Astrocyte (in vitro differentiated cells and primary cell): ENCODE data around the gene SLC37A1. TPM values are rescaled to one million over a fixed set of nuclear protein-coding genes. Genes with fewer than 3 reads are reported as not detected.
"Not testable (repeated sequence)": the region's sequence is repeated elsewhere in the genome, so short reads cannot be mapped to it uniquely, and the experiment has no call there.

Experiments used
- DNase-seq: peaks from one replicate; pipeline ENCODE4 v3.0.0-alpha.2; 2010; ENCODE audit warnings: low read depth
- FAIRE-seq: peaks from 2 replicates; lab custom pipeline; 2011; peaks lifted over from hg19 to GRCh38; lab: Jason Lieb, UNC
- H2AFZ ChIP-seq: 2 replicates; pipeline ENCODE4 v1.6.0; 2012; ENCODE audit warnings: low read depth, low read length, inconsistent platforms
- H3K27ac ChIP-seq: 2 replicates; pipeline ENCODE4 v1.5.1; 2011; ENCODE audit warnings: low read depth, low read length, inconsistent platforms
- H3K27me3 ChIP-seq: 2 replicates; pipeline ENCODE4 v1.6.0; 2011; ENCODE audit warnings: low read length, inconsistent platforms; ENCODE audit not compliant: insufficient read depth
- H3K36me3 ChIP-seq: 2 replicates; pipeline ENCODE4 v1.5.1; 2011; ENCODE audit warnings: low read length, inconsistent platforms; ENCODE audit not compliant: insufficient read depth
- H3K4me1 ChIP-seq: 2 replicates; pipeline ENCODE4 v1.5.1; 2011; ENCODE audit warnings: low read length, inconsistent platforms; ENCODE audit not compliant: insufficient read depth
- H3K4me2 ChIP-seq: 2 replicates; pipeline ENCODE4 v1.6.0; 2012; ENCODE audit warnings: low read length, inconsistent platforms
- H3K4me3 ChIP-seq: 2 replicates; pipeline ENCODE4 v1.5.1; 2011; ENCODE audit warnings: low read depth, mild to moderate bottlenecking, low read length, inconsistent platforms; ENCODE audit not compliant: insufficient read depth
- H3K79me2 ChIP-seq: 2 replicates; pipeline ENCODE4 v1.6.0; 2012; ENCODE audit warnings: mild to moderate bottlenecking, low read length, inconsistent platforms; ENCODE audit not compliant: insufficient read depth
- H3K9ac ChIP-seq: 2 replicates; pipeline ENCODE4 v1.6.0; 2012; ENCODE audit warnings: mild to moderate bottlenecking, low read length, inconsistent platforms
- H3K9me3 ChIP-seq: 2 replicates; pipeline ENCODE4 v1.5.1; 2012; ENCODE audit warnings: low read depth, mild to moderate bottlenecking, low read length, inconsistent platforms; ENCODE audit not compliant: insufficient read depth
- H4K20me1 ChIP-seq: 2 replicates; pipeline ENCODE4 v1.6.0; 2012; ENCODE audit warnings: low read length, inconsistent platforms; ENCODE audit not compliant: insufficient read depth
- H3K27ac Mint-ChIP-seq: one replicate; pipeline ENCODE4 v1.8.0; 2021; ENCODE audit warnings: mild to moderate bottlenecking, mixed read lengths; ENCODE audit not compliant: unreplicated experiment
- H3K27me3 Mint-ChIP-seq: one replicate; pipeline ENCODE4 v1.8.0; 2021; ENCODE audit warnings: low read depth, mixed read lengths; ENCODE audit not compliant: unreplicated experiment
- H3K36me3 Mint-ChIP-seq: one replicate; pipeline ENCODE4 v1.8.0; 2021; ENCODE audit warnings: low read depth, mixed read lengths; ENCODE audit not compliant: unreplicated experiment
- H3K4me1 Mint-ChIP-seq: one replicate; pipeline ENCODE4 v1.8.0; 2021; ENCODE audit warnings: low read depth, mixed read lengths; ENCODE audit not compliant: unreplicated experiment
- H3K4me3 Mint-ChIP-seq: one replicate; pipeline ENCODE4 v1.8.0; 2021; ENCODE audit warnings: mild to moderate bottlenecking, moderate library complexity, mixed read lengths; ENCODE audit not compliant: unreplicated experiment
- H3K9me3 Mint-ChIP-seq: one replicate; pipeline ENCODE4 v1.8.0; 2021; ENCODE audit warnings: mild to moderate bottlenecking, mixed read lengths; ENCODE audit not compliant: unreplicated experiment
- EZH2 ChIP-seq: IDR thresholded peaks from 2 replicates; pipeline ENCODE4 v1.6.1; 2012; ENCODE audit warnings: mild to moderate bottlenecking, low read length, inconsistent platforms; ENCODE audit not compliant: insufficient read depth
- total RNA-seq: library from RNA; stranded (reverse); gene quantifications from 2 replicates; pipeline ENCODE4 v1.2.1, GENCODE V29; 2021
- TF ChIP-seq, protein P1 (sequence below): IDR thresholded peaks from 2 replicates; pipeline ENCODE4 v1.5.1; 2011; ENCODE audit warnings: low read depth, mild to moderate bottlenecking, inconsistent platforms, low read length, moderate library complexity; ENCODE audit not compliant: insufficient read depth

The SLC37A1 gene
- total RNA-seq, 1 donor from 2014 or later, result 6.9 TPM

DNA sequence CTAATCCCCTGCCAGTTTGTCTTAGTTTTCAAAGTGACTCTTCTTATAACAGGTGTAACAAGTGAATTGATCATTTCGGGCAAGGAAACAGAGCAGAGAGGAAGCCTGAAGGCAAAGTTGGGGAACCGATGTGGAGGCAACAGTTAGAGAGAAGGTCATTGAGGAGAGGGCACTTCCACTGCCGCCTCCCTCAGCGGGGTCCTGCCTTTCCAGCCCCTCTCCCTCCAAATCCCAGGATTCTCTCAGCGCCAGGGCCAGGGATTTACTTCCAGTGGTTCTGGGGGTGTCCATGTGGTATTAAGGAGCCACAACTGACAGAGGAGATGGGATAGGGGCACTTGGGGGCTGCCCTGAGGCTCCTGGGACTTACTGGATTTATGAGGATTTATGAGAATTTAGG lies 100.1 kb downstream of the SLC37A1 start:
- TF ChIP-seq EZH2, result no peak
- TF ChIP-seq, protein P1, sequence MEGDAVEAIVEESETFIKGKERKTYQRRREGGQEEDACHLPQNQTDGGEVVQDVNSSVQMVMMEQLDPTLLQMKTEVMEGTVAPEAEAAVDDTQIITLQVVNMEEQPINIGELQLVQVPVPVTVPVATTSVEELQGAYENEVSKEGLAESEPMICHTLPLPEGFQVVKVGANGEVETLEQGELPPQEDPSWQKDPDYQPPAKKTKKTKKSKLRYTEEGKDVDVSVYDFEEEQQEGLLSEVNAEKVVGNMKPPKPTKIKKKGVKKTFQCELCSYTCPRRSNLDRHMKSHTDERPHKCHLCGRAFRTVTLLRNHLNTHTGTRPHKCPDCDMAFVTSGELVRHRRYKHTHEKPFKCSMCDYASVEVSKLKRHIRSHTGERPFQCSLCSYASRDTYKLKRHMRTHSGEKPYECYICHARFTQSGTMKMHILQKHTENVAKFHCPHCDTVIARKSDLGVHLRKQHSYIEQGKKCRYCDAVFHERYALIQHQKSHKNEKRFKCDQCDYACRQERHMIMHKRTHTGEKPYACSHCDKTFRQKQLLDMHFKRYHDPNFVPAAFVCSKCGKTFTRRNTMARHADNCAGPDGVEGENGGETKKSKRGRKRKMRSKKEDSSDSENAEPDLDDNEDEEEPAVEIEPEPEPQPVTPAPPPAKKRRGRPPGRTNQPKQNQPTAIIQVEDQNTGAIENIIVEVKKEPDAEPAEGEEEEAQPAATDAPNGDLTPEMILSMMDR, result no peak
- Histone ChIP-seq H3K9me3 (no peaks in the 10 kb centered on the region), H3K27ac (no peak overlapping the region), H3K79me2 (no peaks in the 10 kb centered on the region), H4K20me1 (no peaks in the 10 kb centered on the region), H2AFZ (no peak overlapping the region), H3K9ac (no peak overlapping the region), H3K4me1 (no peaks in the 10 kb centered on the region), H3K27me3 (peaks cover 11% of the 10 kb centered on the region), H3K4me3 (no peak overlapping the region), H3K36me3 (no peaks in the 10 kb centered on the region), H3K4me2 (no peak overlapping the region)
- Mint-ChIP-seq H3K36me3 (no peaks in the 10 kb centered on the region), H3K27me3 (peaks cover 14% of the 10 kb centered on the region), H3K27ac (no peak overlapping the region), H3K4me1 (no peaks in the 10 kb centered on the region), H3K9me3 (peaks cover 3% of the 10 kb centered on the region), H3K4me3 (no peak overlapping the region)
- FAIRE-seq, result no peak
- DNase-seq, result no peak

DNA sequence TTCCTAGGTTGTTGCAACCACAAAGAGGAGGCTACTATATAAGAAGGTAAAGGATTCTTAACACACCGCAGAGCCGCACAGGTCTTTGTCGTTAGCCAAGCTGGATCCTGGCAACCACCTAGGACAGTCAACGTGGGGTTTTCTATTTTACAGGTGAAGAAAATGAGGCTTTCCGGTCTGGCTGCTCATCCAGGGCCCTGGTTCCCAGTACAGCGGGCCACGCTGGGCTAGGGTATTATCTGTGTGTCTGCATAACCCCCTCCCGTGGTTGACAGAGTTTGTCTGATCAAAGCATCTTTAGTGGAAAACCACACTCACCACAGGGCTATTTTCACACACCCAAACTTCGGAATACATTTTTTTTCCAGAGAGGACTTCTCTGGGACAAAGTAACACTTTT lies 100.7 kb downstream of the SLC37A1 start:
- Mint-ChIP-seq H3K27me3 (peaks cover 21% of the 10 kb centered on the region), H3K4me1 (no peaks in the 10 kb centered on the region), H3K9me3 (peaks cover 3% of the 10 kb centered on the region), H3K4me3 (no peak overlapping the region), H3K27ac (no peak overlapping the region), H3K36me3 (no peaks in the 10 kb centered on the region)
- Histone ChIP-seq H3K9ac (no peak overlapping the region), H2AFZ (no peak overlapping the region), H3K27me3 (peaks cover 16% of the 10 kb centered on the region), H3K36me3 (no peaks in the 10 kb centered on the region), H4K20me1 (no peaks in the 10 kb centered on the region), H3K4me3 (no peak overlapping the region), H3K79me2 (no peaks in the 10 kb centered on the region), H3K27ac (no peak overlapping the region), H3K4me1 (no peaks in the 10 kb centered on the region), H3K9me3 (no peaks in the 10 kb centered on the region), H3K4me2 (no peak overlapping the region)
- no peak for FAIRE-seq
- TF ChIP-seq EZH2, result no peak
- TF ChIP-seq, protein P1, result no peak
- DNase-seq, result no peak

DNA sequence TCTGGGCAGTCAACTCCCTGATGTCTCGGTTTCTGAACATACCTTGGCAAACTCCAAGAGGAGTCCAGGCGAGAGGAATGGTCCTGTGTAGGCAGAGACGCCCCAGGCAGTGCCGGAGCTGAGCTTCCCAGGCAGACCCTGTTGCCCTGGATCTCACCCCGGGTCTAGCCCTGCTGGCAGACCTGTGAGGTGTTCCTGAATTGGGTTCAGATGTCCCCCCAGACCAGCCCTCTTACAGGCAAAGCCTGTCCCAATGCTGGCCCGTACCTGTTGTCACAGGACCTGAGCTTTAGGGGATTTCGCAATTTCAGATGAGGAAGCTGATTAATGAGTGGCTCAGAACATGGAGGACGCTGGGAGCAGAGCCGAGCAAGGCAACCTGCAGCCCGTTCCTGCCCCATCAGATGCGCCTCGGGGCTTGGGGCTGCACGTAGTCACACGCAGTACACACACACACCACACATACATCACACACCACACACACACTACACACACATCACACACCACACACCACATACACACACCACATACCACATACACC lies 101.2 kb downstream of the SLC37A1 start:
- Histone ChIP-seq H3K27ac (no peak overlapping the region), H3K79me2 (no peaks in the 10 kb centered on the region), H2AFZ (no peak overlapping the region), H3K4me1 (no peaks in the 10 kb centered on the region), H3K27me3 (peaks cover 17% of the 10 kb centered on the region), H3K4me3 (no peak overlapping the region), H3K4me2 (no peak overlapping the region), H3K9me3 (no peaks in the 10 kb centered on the region), H3K9ac (no peak overlapping the region), H3K36me3 (no peaks in the 10 kb centered on the region), H4K20me1 (no peaks in the 10 kb centered on the region)
- H3K27ac Mint-ChIP-seq, result no peak overlapping the region
- DNase-seq (no peak), FAIRE-seq (no peak)
- H3K27me3 Mint-ChIP-seq, result peaks cover 24% of the 10 kb centered on the region
- H3K36me3 Mint-ChIP-seq, result no peaks in the 10 kb centered on the region
- peaks cover 3% of the 10 kb centered on the region for H3K9me3 Mint-ChIP-seq
- TF ChIP-seq, protein P1, result no peak
- no peak for TF ChIP-seq EZH2
- no peak overlapping the region for H3K4me3 Mint-ChIP-seq
- H3K4me1 Mint-ChIP-seq, result no peaks in the 10 kb centered on the region

DNA sequence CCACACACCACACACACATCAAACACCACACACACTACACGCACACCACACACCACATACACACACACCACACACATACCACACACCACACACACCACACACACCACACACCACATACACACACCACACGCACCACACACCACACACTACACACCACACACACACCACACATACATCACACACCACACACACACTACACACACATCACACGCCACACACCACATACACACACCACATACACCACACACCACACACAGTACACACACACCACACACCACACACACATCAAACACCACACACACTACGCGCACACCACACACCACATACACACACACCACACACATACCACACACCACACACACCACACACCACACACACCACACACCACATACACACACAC lies 101.7 kb downstream of the SLC37A1 start:
- peak; percentile 71 for FAIRE-seq
- not testable (repeated sequence) for H3K79me2 ChIP-seq, H3K9me3 ChIP-seq, H2AFZ ChIP-seq, H3K4me2 ChIP-seq, H3K4me3 Mint-ChIP-seq, H3K9me3 Mint-ChIP-seq, H3K4me1 Mint-ChIP-seq, H3K9ac ChIP-seq, H3K36me3 Mint-ChIP-seq, H3K4me3 ChIP-seq, H3K27ac ChIP-seq, H3K27ac Mint-ChIP-seq, H3K4me1 ChIP-seq, DNase-seq, H3K36me3 ChIP-seq, H4K20me1 ChIP-seq
- H3K27me3 Mint-ChIP-seq, result peaks cover 26% of the 10 kb centered on the region
- H3K27me3 ChIP-seq, result peaks cover 17% of the 10 kb centered on the region
